ENCODE measurements around the gene PMF1. TPM values are rescaled to one million over a fixed set of nuclear protein-coding genes. Genes with fewer than 3 reads are reported as not detected.

Gene PMF1
- total RNA-seq, 4 donors from 2014 or later: 73.3 to 119 (median 89.9) TPM

- TF ChIP-seq POLR2A (IDR thresholded peaks at IDR 0.05) (no peak), CTCF (IDR thresholded peaks at IDR 0.05 in 4 of 5, conservative IDR thresholded peaks at IDR 0.05 in 1 of 5) (no peak)
- in situ Hi-C loops (cut with MboI; ENCODE audit: low sequenced_read_pairs in 4 of 4): loop anchor here in 3 of 4 donors (5.0 kb wide), 2 partner anchors 81 to 141 kb away; no protein-coding TSS in a partner anchor
- peaks cover 0 to 5% of the 10 kb centered on the region in 2 donors for H3K4me1 ChIP-seq
- no peak for DNase-seq
- H3K9me3 ChIP-seq: no peaks in the 10 kb centered on the region
- no peak overlapping the region for H3K27ac ChIP-seq
- H3K27me3 ChIP-seq: no peaks in the 10 kb centered on the region
- intact Hi-C loops (cut with DNase I; ENCODE audit: low total_unique reads): no loop called here
- no peak for ATAC-seq
- H3K36me3 ChIP-seq: peaks cover 0 to 14% of the 10 kb centered on the region in 2 donors
- no peak overlapping the region for H3K4me3 ChIP-seq
These were observed 15.7 kb downstream of the PMF1 start for GRCh38 chr1:156228501-156228900.

- Histone ChIP-seq H3K4me1 (peaks cover 0 to 5% of the 10 kb centered on the region in 2 donors), H3K27me3 (no peaks in the 10 kb centered on the region), H3K4me3 (no peak overlapping the region), H3K9me3 (no peaks in the 10 kb centered on the region), H3K27ac (no peak overlapping the region), H3K36me3 (peaks cover 0 to 18% of the 10 kb centered on the region in 2 donors)
- DNase-seq (no peak), ATAC-seq (no peak)
- in situ Hi-C loops (cut with MboI; ENCODE audit: low sequenced_read_pairs in 4 of 4) (loop anchor here in 3 of 4 donors (5.0 kb wide), 2 partner anchors 83 to 143 kb away; no protein-coding TSS in a partner anchor), intact Hi-C loops (cut with DNase I; ENCODE audit: low total_unique reads) (no loop called here)
- no peak for TF ChIP-seq CTCF (IDR thresholded peaks at IDR 0.05 in 4 of 5, conservative IDR thresholded peaks at IDR 0.05 in 1 of 5)
- TF ChIP-seq POLR2A (IDR thresholded peaks at IDR 0.05): no peak
These were observed 17.1 kb downstream of the PMF1 start for GRCh38 chr1:156229809-156230472.

GRCh38 chr1:156230473-156230837 lies 17.6 kb downstream of the PMF1 start:
- DNase-seq (no peak), ATAC-seq (no peak)
- TF ChIP-seq CTCF (IDR thresholded peaks at IDR 0.05 in 4 of 5, conservative IDR thresholded peaks at IDR 0.05 in 1 of 5) (no peak), POLR2A (IDR thresholded peaks at IDR 0.05) (no peak)
- no peak overlapping the region for H3K4me3 ChIP-seq
- intact Hi-C loops (cut with DNase I; ENCODE audit: low total_unique reads) (no loop called here), in situ Hi-C loops (cut with MboI; ENCODE audit: low sequenced_read_pairs in 4 of 4) (no loop called here)
- no peak overlapping the region for H3K27ac ChIP-seq
- no peaks in the 10 kb centered on the region for H3K27me3 ChIP-seq
- H3K9me3 ChIP-seq: no peaks in the 10 kb centered on the region
- H3K36me3 ChIP-seq: peaks cover 0 to 18% of the 10 kb centered on the region in 2 donors
- peaks cover 0 to 5% of the 10 kb centered on the region in 2 donors for H3K4me1 ChIP-seq

- Histone ChIP-seq H3K27ac (no peak overlapping the region), H3K4me3 (no peak overlapping the region), H3K4me1 (no peaks in the 10 kb centered on the region), H3K9me3 (no peaks in the 10 kb centered on the region), H3K36me3 (peaks cover 0 to 37% of the 10 kb centered on the region in 2 donors), H3K27me3 (no peaks in the 10 kb centered on the region)
- no peak for TF ChIP-seq POLR2A (IDR thresholded peaks at IDR 0.05)
- no peak for TF ChIP-seq CTCF (IDR thresholded peaks at IDR 0.05 in 4 of 5, conservative IDR thresholded peaks at IDR 0.05 in 1 of 5)
- DNase-seq (no peak), ATAC-seq (peak in 1 of 2 donors; percentile 49)
- intact Hi-C loops (cut with DNase I; ENCODE audit: low total_unique reads) (no loop called here), in situ Hi-C loops (cut with MboI; ENCODE audit: low sequenced_read_pairs in 4 of 4) (no loop called here)
These were observed 19.5 kb downstream of the PMF1 start for GRCh38 chr1:156232201-156232894.

Measured in gastrocnemius medialis (tissue), 4 donors.